Peyer's patch (tissue), 4 donors: ENCODE measurements around the gene PPP1R13B.

Source experiments
- POLR2A ChIP-seq, 2 donors: fragments of 450-650 bp; IDR thresholded peaks; one replicate each; pipeline ENCODE4 v1.5.1; 2017; ENCODE audit warnings: antibody characterized with exemption in 2 of 2, mild to moderate bottlenecking in 2 of 2, moderate library complexity in 2 of 2
- TF ChIP-seq, protein P1 (sequence below), 6 experiments: fragments of 450-650 bp in 4 of 6; fragments of 200-600 bp in 2 of 6; sonication (generic) in 1 of 6; IDR thresholded peaks; one replicate each; pipeline ENCODE4 v1.5.1; 2017 to 2019; ENCODE audit warnings: antibody characterized with exemption in 6 of 6, mild to moderate bottlenecking in 3 of 6, moderate library complexity in 1 of 6

DNA sequence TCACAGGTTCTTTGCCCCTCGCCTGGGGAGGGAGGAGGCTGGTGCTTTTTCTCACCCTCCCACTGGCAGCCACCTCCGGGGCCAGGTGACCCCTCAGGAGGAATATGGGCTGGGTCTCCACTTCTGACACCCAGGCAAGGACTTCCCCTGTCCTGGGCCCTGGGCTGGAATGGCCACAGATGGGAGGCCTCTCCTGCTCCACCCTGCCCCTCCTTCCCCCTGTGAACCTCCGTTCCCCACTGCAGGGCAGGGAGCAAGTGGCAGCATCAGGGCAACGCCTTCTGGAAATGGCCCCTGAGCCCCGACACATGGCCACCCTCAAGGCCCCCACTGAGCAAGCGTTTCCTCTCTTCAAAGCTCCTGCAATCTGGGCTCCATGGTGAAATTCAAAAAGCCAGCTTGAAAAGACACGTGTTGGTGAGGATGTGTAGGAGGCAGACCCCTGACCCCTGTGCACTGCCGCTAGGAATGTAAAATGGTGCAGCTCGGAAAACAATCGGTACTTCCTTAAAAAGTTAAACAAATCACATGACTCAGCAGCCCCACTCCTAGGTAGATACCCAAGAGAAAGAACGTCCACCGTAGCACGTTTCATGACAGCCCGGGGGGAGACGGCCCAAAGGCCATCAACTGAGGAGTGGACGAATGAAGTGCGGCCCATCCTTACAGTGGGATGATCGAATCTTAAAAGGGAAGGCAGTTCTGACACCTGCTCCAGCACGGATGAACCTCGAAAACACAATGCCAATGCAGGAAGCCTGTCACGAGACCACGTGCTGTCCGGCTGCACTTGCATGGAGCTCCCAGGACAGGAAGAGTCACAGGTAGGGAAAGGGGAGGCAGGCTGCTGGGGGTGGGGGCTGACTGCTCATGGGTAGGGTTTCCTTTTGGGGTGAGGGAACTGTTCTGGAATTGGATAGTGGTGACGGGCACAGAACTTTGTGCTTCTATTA, 143.7 kb downstream of the PPP1R13B start:
- TF ChIP-seq, protein P1, sequence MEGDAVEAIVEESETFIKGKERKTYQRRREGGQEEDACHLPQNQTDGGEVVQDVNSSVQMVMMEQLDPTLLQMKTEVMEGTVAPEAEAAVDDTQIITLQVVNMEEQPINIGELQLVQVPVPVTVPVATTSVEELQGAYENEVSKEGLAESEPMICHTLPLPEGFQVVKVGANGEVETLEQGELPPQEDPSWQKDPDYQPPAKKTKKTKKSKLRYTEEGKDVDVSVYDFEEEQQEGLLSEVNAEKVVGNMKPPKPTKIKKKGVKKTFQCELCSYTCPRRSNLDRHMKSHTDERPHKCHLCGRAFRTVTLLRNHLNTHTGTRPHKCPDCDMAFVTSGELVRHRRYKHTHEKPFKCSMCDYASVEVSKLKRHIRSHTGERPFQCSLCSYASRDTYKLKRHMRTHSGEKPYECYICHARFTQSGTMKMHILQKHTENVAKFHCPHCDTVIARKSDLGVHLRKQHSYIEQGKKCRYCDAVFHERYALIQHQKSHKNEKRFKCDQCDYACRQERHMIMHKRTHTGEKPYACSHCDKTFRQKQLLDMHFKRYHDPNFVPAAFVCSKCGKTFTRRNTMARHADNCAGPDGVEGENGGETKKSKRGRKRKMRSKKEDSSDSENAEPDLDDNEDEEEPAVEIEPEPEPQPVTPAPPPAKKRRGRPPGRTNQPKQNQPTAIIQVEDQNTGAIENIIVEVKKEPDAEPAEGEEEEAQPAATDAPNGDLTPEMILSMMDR (IDR thresholded peaks at IDR 0.05): no peak
- TF ChIP-seq POLR2A (IDR thresholded peaks at IDR 0.05): no peak
